Measurements from ENCODE around the gene LTBP2.

DNA sequence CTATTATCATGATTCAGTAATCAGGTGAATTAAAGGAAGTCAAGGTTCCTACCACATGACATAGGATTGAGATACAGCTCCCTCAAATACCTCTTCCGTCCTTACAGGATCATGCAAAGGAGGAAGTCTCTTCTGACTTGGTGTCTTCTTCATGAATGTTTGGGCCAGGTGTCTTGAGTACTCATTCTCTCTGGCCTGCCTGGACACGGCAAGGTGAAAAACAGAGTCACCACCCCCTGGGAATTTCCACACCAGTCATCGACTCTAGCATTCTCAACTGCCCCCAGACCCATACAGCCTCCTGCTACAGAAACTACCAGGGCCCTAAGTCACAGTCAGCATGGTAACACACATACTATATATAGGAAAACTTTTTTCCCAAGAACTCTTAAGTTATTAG lies 44.9 kb upstream of the LTBP2 start:
- TF ChIP-seq, protein P1, sequence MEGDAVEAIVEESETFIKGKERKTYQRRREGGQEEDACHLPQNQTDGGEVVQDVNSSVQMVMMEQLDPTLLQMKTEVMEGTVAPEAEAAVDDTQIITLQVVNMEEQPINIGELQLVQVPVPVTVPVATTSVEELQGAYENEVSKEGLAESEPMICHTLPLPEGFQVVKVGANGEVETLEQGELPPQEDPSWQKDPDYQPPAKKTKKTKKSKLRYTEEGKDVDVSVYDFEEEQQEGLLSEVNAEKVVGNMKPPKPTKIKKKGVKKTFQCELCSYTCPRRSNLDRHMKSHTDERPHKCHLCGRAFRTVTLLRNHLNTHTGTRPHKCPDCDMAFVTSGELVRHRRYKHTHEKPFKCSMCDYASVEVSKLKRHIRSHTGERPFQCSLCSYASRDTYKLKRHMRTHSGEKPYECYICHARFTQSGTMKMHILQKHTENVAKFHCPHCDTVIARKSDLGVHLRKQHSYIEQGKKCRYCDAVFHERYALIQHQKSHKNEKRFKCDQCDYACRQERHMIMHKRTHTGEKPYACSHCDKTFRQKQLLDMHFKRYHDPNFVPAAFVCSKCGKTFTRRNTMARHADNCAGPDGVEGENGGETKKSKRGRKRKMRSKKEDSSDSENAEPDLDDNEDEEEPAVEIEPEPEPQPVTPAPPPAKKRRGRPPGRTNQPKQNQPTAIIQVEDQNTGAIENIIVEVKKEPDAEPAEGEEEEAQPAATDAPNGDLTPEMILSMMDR (IDR thresholded peaks at IDR 0.05): no peak
- TF ChIP-seq POLR2A (IDR thresholded peaks at IDR 0.05): no peak

Measured in sigmoid colon (tissue), 3 donors.